Measurements from ENCODE around the gene KCNIP1. TPM values are rescaled to one million over a fixed set of nuclear protein-coding genes. Genes with fewer than 3 reads are reported as not detected.

The KCNIP1 gene
- total RNA-seq, 1 experiment from 2014 or later: not detected

GRCh38 chr5:170648541-170648940 lies 144.7 kb downstream of the KCNIP1 start:
- CTCF ChIA-PET: no interaction called here
- H3K9me3 Mint-ChIP-seq (ENCODE audit: low read depth, unreplicated experiment): no peaks in the 10 kb centered on the region
- no peak for TF ChIP-seq CTCF (IDR thresholded peaks at IDR 0.05; ENCODE audit: unreplicated experiment)
- H3K4me1 Mint-ChIP-seq (ENCODE audit: low read depth, unreplicated experiment): peaks cover 8% of the 10 kb centered on the region
- BruUV-seq (replicated peaks): no TSS peak
- intact Hi-C loops (cut with micrococcal nuclease; ENCODE audit: unreplicated experiment): no loop called here
- H3K27me3 Mint-ChIP-seq (ENCODE audit: unreplicated experiment): peaks cover 96% of the 10 kb centered on the region
- no peaks in the 10 kb centered on the region for H3K36me3 Mint-ChIP-seq (ENCODE audit: insufficient read depth, unreplicated experiment)
- no peak for DNase-seq
- H3K4me3 Mint-ChIP-seq (ENCODE audit: low read depth, unreplicated experiment): no peak overlapping the region
- no peak overlapping the region for H3K27ac Mint-ChIP-seq (ENCODE audit: unreplicated experiment)

- DNase-seq: no peak
- Mint-ChIP-seq H3K36me3 (ENCODE audit: insufficient read depth, unreplicated experiment) (no peaks in the 10 kb centered on the region), H3K4me1 (ENCODE audit: low read depth, unreplicated experiment) (peaks cover 8% of the 10 kb centered on the region), H3K9me3 (ENCODE audit: low read depth, unreplicated experiment) (no peaks in the 10 kb centered on the region), H3K27me3 (ENCODE audit: unreplicated experiment) (peaks cover 83% of the 10 kb centered on the region), H3K4me3 (ENCODE audit: low read depth, unreplicated experiment) (no peak overlapping the region), H3K27ac (ENCODE audit: unreplicated experiment) (no peak overlapping the region)
- no peak for TF ChIP-seq CTCF (IDR thresholded peaks at IDR 0.05; ENCODE audit: unreplicated experiment)
- intact Hi-C loops (cut with micrococcal nuclease; ENCODE audit: unreplicated experiment): no loop called here
- CTCF ChIA-PET: no interaction called here
- BruUV-seq (replicated peaks): no TSS peak
Observed at GRCh38 chr5:170650850-170651249, 147.0 kb downstream of the KCNIP1 start.

GRCh38 chr5:170651604-170652277 lies 147.9 kb downstream of the KCNIP1 start:
- Mint-ChIP-seq H3K4me3 (ENCODE audit: low read depth, unreplicated experiment) (no peak overlapping the region), H3K36me3 (ENCODE audit: insufficient read depth, unreplicated experiment) (no peaks in the 10 kb centered on the region), H3K4me1 (ENCODE audit: low read depth, unreplicated experiment) (peaks cover 8% of the 10 kb centered on the region), H3K9me3 (ENCODE audit: low read depth, unreplicated experiment) (no peaks in the 10 kb centered on the region), H3K27me3 (ENCODE audit: unreplicated experiment) (peaks cover 75% of the 10 kb centered on the region), H3K27ac (ENCODE audit: unreplicated experiment) (no peak overlapping the region)
- TF ChIP-seq CTCF (IDR thresholded peaks at IDR 0.05; ENCODE audit: unreplicated experiment): no peak
- BruUV-seq (replicated peaks): no TSS peak
- no peak for DNase-seq
- intact Hi-C loops (cut with micrococcal nuclease; ENCODE audit: unreplicated experiment): no loop called here
- CTCF ChIA-PET: no interaction called here

GRCh38 chr5:170655476-170655875 lies 151.7 kb downstream of the KCNIP1 start:
- Mint-ChIP-seq H3K36me3 (ENCODE audit: insufficient read depth, unreplicated experiment) (no peaks in the 10 kb centered on the region), H3K27me3 (ENCODE audit: unreplicated experiment) (peaks cover 64% of the 10 kb centered on the region), H3K9me3 (ENCODE audit: low read depth, unreplicated experiment) (no peaks in the 10 kb centered on the region), H3K4me3 (ENCODE audit: low read depth, unreplicated experiment) (no peak overlapping the region), H3K4me1 (ENCODE audit: low read depth, unreplicated experiment) (peaks cover 8% of the 10 kb centered on the region), H3K27ac (ENCODE audit: unreplicated experiment) (no peak overlapping the region)
- no peak for DNase-seq
- no peak for TF ChIP-seq CTCF (IDR thresholded peaks at IDR 0.05; ENCODE audit: unreplicated experiment)
- intact Hi-C loops (cut with micrococcal nuclease; ENCODE audit: unreplicated experiment): no loop called here
- CTCF ChIA-PET: no interaction called here
- BruUV-seq (replicated peaks): no TSS peak
